ENCODE data around the gene RGL4.

The RGL4 gene

GRCh38 chr22:23686416-23687024, 4.3 kb upstream of the RGL4 start:
- Mint-ChIP-seq H3K36me3 (peaks cover 5% of the 10 kb centered on the region), H3K27me3 (no peaks in the 10 kb centered on the region), H3K4me3 (no peak overlapping the region), H3K9me3 (no peaks in the 10 kb centered on the region), H3K4me1 (no peaks in the 10 kb centered on the region), H3K27ac (no peak overlapping the region)
- CTCF ChIA-PET: no interaction called here
- no peak for DNase-seq

GRCh38 chr22:23688121-23688520, 2.7 kb upstream of the RGL4 start:
- CTCF ChIA-PET: no interaction called here
- no peak overlapping the region for H3K4me3 Mint-ChIP-seq
- H3K27ac Mint-ChIP-seq: no peak overlapping the region

GRCh38 chr22:23688571-23688970, 2.2 kb upstream of the RGL4 start:
- no peaks in the 10 kb centered on the region for H3K9me3 Mint-ChIP-seq
- DNase-seq: no peak
- H3K36me3 Mint-ChIP-seq: peaks cover 15% of the 10 kb centered on the region
- no peaks in the 10 kb centered on the region for H3K4me1 Mint-ChIP-seq
- H3K27ac Mint-ChIP-seq: no peak overlapping the region
- no peak overlapping the region for H3K4me3 Mint-ChIP-seq
- CTCF ChIA-PET: no interaction called here
- H3K27me3 Mint-ChIP-seq: no peaks in the 10 kb centered on the region

More at GRCh38 chr22:23688121-23688520, 2.7 kb upstream of the RGL4 start:
- Mint-ChIP-seq H3K9me3 (no peaks in the 10 kb centered on the region), H3K36me3 (peaks cover 11% of the 10 kb centered on the region), H3K27me3 (no peaks in the 10 kb centered on the region), H3K4me1 (no peaks in the 10 kb centered on the region)
- no peak for DNase-seq

GRCh38 chr22:23689414-23689813, 1.4 kb upstream of the RGL4 start:
- no peaks in the 10 kb centered on the region for H3K9me3 Mint-ChIP-seq
- no peaks in the 10 kb centered on the region for H3K27me3 Mint-ChIP-seq
- CTCF ChIA-PET: no interaction called here
- H3K27ac Mint-ChIP-seq: no peak overlapping the region
- H3K36me3 Mint-ChIP-seq: peaks cover 23% of the 10 kb centered on the region
- peaks cover 2% of the 10 kb centered on the region for H3K4me1 Mint-ChIP-seq
- no peak overlapping the region for H3K4me3 Mint-ChIP-seq
- DNase-seq: no peak

GRCh38 chr22:23691748-23692423, 1.1 kb downstream of the RGL4 start:
- Mint-ChIP-seq H3K4me1 (peaks cover 24% of the 10 kb centered on the region), H3K36me3 (peaks cover 35% of the 10 kb centered on the region), H3K27me3 (no peaks in the 10 kb centered on the region), H3K9me3 (no peaks in the 10 kb centered on the region), H3K4me3 (no peak overlapping the region), H3K27ac (no peak overlapping the region)
- DNase-seq: no peak
- CTCF ChIA-PET: no interaction called here

GRCh38 chr22:23692598-23693291, 1.9 kb downstream of the RGL4 start:
- peak overlapping the region; percentile 69 for H3K27ac Mint-ChIP-seq
- CTCF ChIA-PET: no interaction called here
- DNase-seq: no peak
- peaks cover 33% of the 10 kb centered on the region for H3K4me1 Mint-ChIP-seq
- H3K9me3 Mint-ChIP-seq: no peaks in the 10 kb centered on the region
- peaks cover 36% of the 10 kb centered on the region for H3K36me3 Mint-ChIP-seq
- H3K27me3 Mint-ChIP-seq: no peaks in the 10 kb centered on the region
- H3K4me3 Mint-ChIP-seq: no peak overlapping the region

- Mint-ChIP-seq H3K4me3 (no peak overlapping the region), H3K27ac (peak overlapping the region; percentile 99)
- CTCF ChIA-PET: no interaction called here
These were observed 3.3 kb downstream of the RGL4 start for GRCh38 chr22:23693979-23694680.

GRCh38 chr22:23695141-23695540, 4.3 kb downstream of the RGL4 start:
- Mint-ChIP-seq H3K36me3 (peaks cover 54% of the 10 kb centered on the region), H3K27ac (peak overlapping the region; percentile 99), H3K27me3 (no peaks in the 10 kb centered on the region), H3K4me1 (peaks cover 47% of the 10 kb centered on the region), H3K9me3 (no peaks in the 10 kb centered on the region), H3K4me3 (no peak overlapping the region)
- CTCF ChIA-PET: interaction anchor here (1.6 kb wide), 1 partner anchor 68 kb away, joined by 5 read pairs; no protein-coding TSS in a partner anchor
- no peak for DNase-seq

More at GRCh38 chr22:23693979-23694680, 3.3 kb downstream of the RGL4 start:
- Mint-ChIP-seq H3K27me3 (no peaks in the 10 kb centered on the region), H3K36me3 (peaks cover 44% of the 10 kb centered on the region), H3K9me3 (no peaks in the 10 kb centered on the region), H3K4me1 (peaks cover 42% of the 10 kb centered on the region)
- DNase-seq: no peak

GRCh38 chr22:23695571-23696325, 4.9 kb downstream of the RGL4 start:
- Mint-ChIP-seq H3K36me3 (peaks cover 56% of the 10 kb centered on the region), H3K4me3 (peak overlapping the region; percentile 91), H3K9me3 (peaks cover 1% of the 10 kb centered on the region), H3K4me1 (peaks cover 51% of the 10 kb centered on the region), H3K27me3 (no peaks in the 10 kb centered on the region), H3K27ac (peak overlapping the region; percentile 99)
- DNase-seq: no peak
- CTCF ChIA-PET: interaction anchor here (1.6 kb wide), 1 partner anchor 68 kb away, joined by 5 read pairs; no protein-coding TSS in a partner anchor

GRCh38 chr22:23696326-23696851, 5.6 kb downstream of the RGL4 start:
- peaks cover 53% of the 10 kb centered on the region for H3K4me1 Mint-ChIP-seq
- peak overlapping the region; percentile 91 for H3K4me3 Mint-ChIP-seq
- CTCF ChIA-PET: interaction anchor here (0.6 to 1.6 kb wide), 5 partner anchors 9 to 1161 kb away, joined by 3 to 5 read pairs (median 4); no protein-coding TSS in a partner anchor
- H3K27ac Mint-ChIP-seq: peak overlapping the region; percentile 99
- H3K27me3 Mint-ChIP-seq: no peaks in the 10 kb centered on the region
- peaks cover 61% of the 10 kb centered on the region for H3K36me3 Mint-ChIP-seq
- DNase-seq: peak; percentile 90
- peaks cover 1% of the 10 kb centered on the region for H3K9me3 Mint-ChIP-seq

- CTCF ChIA-PET: interaction anchor here (0.6 to 1.6 kb wide), 5 partner anchors 9 to 1160 kb away, joined by 3 to 5 read pairs (median 4); no protein-coding TSS in a partner anchor
- Mint-ChIP-seq H3K9me3 (peaks cover 1% of the 10 kb centered on the region), H3K36me3 (peaks cover 70% of the 10 kb centered on the region), H3K27ac (peak overlapping the region; percentile 99), H3K4me1 (peaks cover 59% of the 10 kb centered on the region), H3K4me3 (peak overlapping the region; percentile 91), H3K27me3 (no peaks in the 10 kb centered on the region)
- DNase-seq: no peak
These were observed 6.5 kb downstream of the RGL4 start for GRCh38 chr22:23697031-23697970.

GRCh38 chr22:23698094-23698493, 7.3 kb downstream of the RGL4 start:
- CTCF ChIA-PET: no interaction called here
- H3K36me3 Mint-ChIP-seq: peaks cover 68% of the 10 kb centered on the region
- no peak overlapping the region for H3K4me3 Mint-ChIP-seq
- H3K4me1 Mint-ChIP-seq: peaks cover 64% of the 10 kb centered on the region
- DNase-seq: no peak
- H3K27me3 Mint-ChIP-seq: no peaks in the 10 kb centered on the region
- peaks cover 1% of the 10 kb centered on the region for H3K9me3 Mint-ChIP-seq
- H3K27ac Mint-ChIP-seq: peak overlapping the region; percentile 11

Measured in activated naive CD4-positive, alpha-beta T cell treated with anti-CD3 and anti-CD28 coated beads, Interleukin-2, amount 10 ng/mL, durations not matched to agents 7 days and 5 days (primary cell).